Stomach smooth muscle (tissue), 2 donors: Measurements from ENCODE around the gene PANK4.
"Not testable (repeated sequence)": the region's sequence is repeated elsewhere in the genome, so short reads cannot be mapped to it uniquely, and the experiment has no call there.

ENCODE experiments used
- H3K27ac ChIP-seq: one replicate; pipeline ENCODE4 v1.7.0; 2013; ENCODE audit warnings: mild to moderate bottlenecking, low read length, inconsistent platforms
- H3K27me3 ChIP-seq, 2 donors: one replicate each; pipeline ENCODE4 v1.7.0; 2013; ENCODE audit warnings: low read length in 2 of 2; ENCODE audit not compliant: insufficient read depth in 2 of 2, control insufficient read depth in 1 of 2
- H3K36me3 ChIP-seq, 2 donors: one replicate each; pipeline ENCODE4 v1.7.0; 2013; ENCODE audit warnings: low read length in 2 of 2; ENCODE audit not compliant: control insufficient read depth in 2 of 2, insufficient read depth in 2 of 2
- H3K4me1 ChIP-seq: one replicate; pipeline ENCODE4 v1.7.0; 2013; ENCODE audit warnings: low read length; ENCODE audit not compliant: control insufficient read depth, insufficient read depth
- H3K4me3 ChIP-seq, 2 donors: one replicate each; pipeline ENCODE4 v1.7.0; 2013; ENCODE audit warnings: low read length in 2 of 2
- H3K9ac ChIP-seq, 2 donors: one replicate each; pipeline ENCODE4 v1.7.0; 2013; ENCODE audit warnings: low read length in 2 of 2, mild to moderate bottlenecking in 1 of 2
- H3K9me3 ChIP-seq, 2 donors: one replicate each; pipeline ENCODE4 v1.7.0; 2013; ENCODE audit warnings: low read length in 2 of 2; ENCODE audit not compliant: control insufficient read depth in 2 of 2
- donor health status: healthy.
- donor health status: Pancreatic carcinoma.

The PANK4 gene

GRCh38 chr1:2525920-2526823 lies at the start of gene PANK4:
TSS of gene PANK4 (minus strand) at chr1:2526596. CDS start at chr1:2526587, 9 bp downstream.
- H3K9me3 ChIP-seq, result no peaks in the 10 kb centered on the region
- peaks cover 59% of the 10 kb centered on the region for H3K4me1 ChIP-seq
- peaks cover 13 to 27% of the 10 kb centered on the region in 2 donors for H3K27me3 ChIP-seq
- peak within 1 kb of the TSS; percentile 81 to 82 for H3K9ac ChIP-seq
- peak within 1 kb of the TSS; percentile 88 to 89 for H3K4me3 ChIP-seq
- peak within 1 kb of the TSS; percentile 31 for H3K27ac ChIP-seq
- peaks cover 6 to 7% of the 10 kb centered on the region in 2 donors for H3K36me3 ChIP-seq

DNA sequence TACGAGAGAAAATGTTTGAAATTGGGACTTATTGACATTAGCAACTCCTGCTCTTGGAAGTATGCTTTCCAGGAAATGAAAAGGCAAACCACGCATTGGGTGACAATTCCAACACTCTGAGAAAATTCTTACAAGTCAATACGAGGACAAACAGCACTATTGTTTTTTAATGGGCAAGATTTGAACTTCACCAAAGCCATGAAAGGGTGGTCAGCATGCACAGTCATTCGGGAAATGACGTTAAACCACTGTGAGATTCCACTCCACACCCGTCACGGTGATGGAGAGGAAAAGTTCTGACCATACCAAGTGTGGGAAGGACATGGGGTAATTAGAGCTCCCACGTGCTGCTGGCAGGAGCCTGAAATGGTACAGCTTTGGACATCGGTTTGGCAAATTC lies 48.0 kb upstream of the PANK4 start:
- Histone ChIP-seq H3K4me1 (peaks cover 3% of the 10 kb centered on the region), H3K4me3 (no peak overlapping the region), H3K27ac (no peak overlapping the region), H3K27me3 (peaks cover 12 to 24% of the 10 kb centered on the region in 2 donors), H3K9ac (no peak overlapping the region), H3K36me3 (no peaks in the 10 kb centered on the region), H3K9me3 (no peaks in the 10 kb centered on the region)

DNA sequence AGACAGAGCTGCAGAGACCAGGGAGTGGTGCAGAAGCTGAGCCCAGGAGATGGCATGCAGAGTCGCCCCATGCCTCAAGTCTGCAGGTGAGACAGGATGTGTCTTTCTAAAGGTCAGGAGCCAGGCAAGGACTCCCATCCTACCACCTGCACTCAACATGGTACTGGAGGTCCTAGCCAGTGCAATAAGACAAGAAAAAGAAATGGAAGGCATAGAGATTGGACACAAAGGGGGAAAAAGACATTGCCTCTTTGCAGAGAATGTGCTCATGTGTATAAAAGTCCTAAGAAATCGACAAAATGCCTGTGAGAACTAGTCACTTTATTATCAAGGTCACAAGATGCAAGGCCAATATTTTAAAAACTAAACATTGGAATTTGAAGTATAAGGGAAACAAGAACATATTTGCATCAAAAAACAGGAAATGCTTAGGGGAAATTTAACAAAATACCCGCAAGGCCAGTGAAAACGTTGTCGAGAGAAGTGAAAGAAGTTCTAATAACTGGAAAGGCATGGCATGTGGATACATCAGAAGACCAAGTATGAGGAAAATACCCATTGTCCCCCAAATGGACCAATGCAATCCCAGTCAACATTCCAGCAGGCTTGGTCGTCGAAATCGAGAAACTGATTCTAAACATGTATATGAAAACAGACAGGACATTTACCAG lies 47.0 kb upstream of the PANK4 start:
- H3K9me3 ChIP-seq, result no peaks in the 10 kb centered on the region
- H3K27ac ChIP-seq, result no peak overlapping the region
- peaks cover 12 to 18% of the 10 kb centered on the region in 2 donors for H3K27me3 ChIP-seq
- no peak overlapping the region for H3K9ac ChIP-seq
- H3K4me3 ChIP-seq, result no peak overlapping the region
- H3K4me1 ChIP-seq, result peaks cover 3% of the 10 kb centered on the region
- no peaks in the 10 kb centered on the region for H3K36me3 ChIP-seq

- Histone ChIP-seq H3K9ac (no peak overlapping the region), H3K4me1 (no peaks in the 10 kb centered on the region), H3K27me3 (peaks cover 12 to 21% of the 10 kb centered on the region in 2 donors), H3K9me3 (no peaks in the 10 kb centered on the region), H3K27ac (no peak overlapping the region), H3K4me3 (no peak overlapping the region), H3K36me3 (no peaks in the 10 kb centered on the region)
These were observed 45.0 kb upstream of the PANK4 start for GRCh38 chr1:2571348-2571747.

GRCh38 chr1:2570332-2570731 lies 43.9 kb upstream of the PANK4 start:
- Histone ChIP-seq H3K27me3 (peaks cover 12 to 21% of the 10 kb centered on the region in 2 donors), H3K9me3 (no peaks in the 10 kb centered on the region), H3K4me1 (no peaks in the 10 kb centered on the region), H3K36me3 (no peaks in the 10 kb centered on the region), H3K4me3 (no peak overlapping the region), H3K27ac (no peak overlapping the region), H3K9ac (no peak overlapping the region)

GRCh38 chr1:2569703-2570102 lies 43.3 kb upstream of the PANK4 start:
- H3K27me3 ChIP-seq, result peaks cover 12 to 25% of the 10 kb centered on the region in 2 donors
- H3K4me1 ChIP-seq, H3K9ac ChIP-seq, H3K9me3 ChIP-seq, H3K36me3 ChIP-seq, H3K4me3 ChIP-seq, H3K27ac ChIP-seq: not testable (repeated sequence)

DNA sequence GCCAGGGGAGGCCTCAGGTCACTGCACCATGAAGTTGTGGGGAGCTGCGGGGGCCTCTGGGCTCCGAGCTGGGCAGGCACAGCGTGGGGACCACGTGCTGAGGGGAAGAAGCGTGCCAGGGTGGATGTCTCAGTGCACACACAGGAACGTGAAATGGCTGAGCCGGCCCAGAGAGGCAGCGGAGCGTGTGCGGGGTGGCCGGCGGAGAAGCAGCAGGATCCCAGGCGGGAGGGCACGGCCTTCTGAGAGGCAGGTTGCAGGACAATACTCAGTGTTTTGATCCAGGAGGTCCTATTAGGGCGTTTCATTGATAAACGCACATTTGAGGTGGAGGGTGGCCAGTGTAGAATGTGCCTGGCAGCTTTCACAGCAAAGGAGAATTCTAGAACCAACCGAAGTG lies 42.7 kb upstream of the PANK4 start:
- Histone ChIP-seq H3K27me3 (peaks cover 12 to 25% of the 10 kb centered on the region in 2 donors), H3K9ac (no peak overlapping the region), H3K27ac (no peak overlapping the region), H3K4me1 (no peaks in the 10 kb centered on the region), H3K36me3 (no peaks in the 10 kb centered on the region), H3K9me3 (no peaks in the 10 kb centered on the region), H3K4me3 (no peak overlapping the region)

GRCh38 chr1:2568187-2568816 lies 41.9 kb upstream of the PANK4 start:
- H3K27me3 ChIP-seq, result peaks cover 12 to 25% of the 10 kb centered on the region in 2 donors
- not testable (repeated sequence) for H3K36me3 ChIP-seq, H3K4me1 ChIP-seq, H3K9me3 ChIP-seq, H3K27ac ChIP-seq, H3K9ac ChIP-seq, H3K4me3 ChIP-seq

- no peak overlapping the region for H3K4me3 ChIP-seq
- no peaks in the 10 kb centered on the region for H3K9me3 ChIP-seq
- H3K36me3 ChIP-seq, result no peaks in the 10 kb centered on the region
- no peaks in the 10 kb centered on the region for H3K4me1 ChIP-seq
- peaks cover 12 to 16% of the 10 kb centered on the region in 2 donors for H3K27me3 ChIP-seq
- H3K9ac ChIP-seq, result no peak overlapping the region
- H3K27ac ChIP-seq, result no peak overlapping the region
These were observed 40.8 kb upstream of the PANK4 start for GRCh38 chr1:2567083-2567679.
